ENCODE data around the gene PITPNC1.
A peak's percentile ranks its signal among the peaks of the same experiment; 100 is the strongest.

Gene PITPNC1

DNA sequence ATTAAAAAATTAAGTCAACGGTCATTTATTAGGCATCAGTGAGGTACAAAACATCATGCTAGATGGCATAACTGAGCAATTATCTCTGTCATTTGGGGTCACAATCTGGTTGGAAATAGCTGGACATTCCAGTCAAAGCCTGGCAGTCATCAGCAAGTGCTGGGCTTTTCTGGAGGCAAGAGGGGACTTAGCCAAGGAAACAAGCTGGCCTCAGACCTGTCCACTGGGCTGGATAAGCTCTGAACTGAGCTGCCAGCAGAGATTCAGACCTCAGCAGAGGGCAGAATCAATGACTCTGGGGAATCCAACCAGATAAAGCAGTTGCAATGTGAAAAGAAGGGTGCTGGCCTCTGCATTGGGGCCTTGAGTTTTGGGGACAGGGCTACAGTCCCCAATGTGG is 178.8 kb downstream of the PITPNC1 start:
- no peak overlapping the region for H3K4me3 ChIP-seq (ENCODE audit: low read depth, low read length)
- no peak for DNase-seq (ENCODE audit: low read depth)
- no peak for TF ChIP-seq CTCF (IDR thresholded peaks at IDR 0.05; ENCODE audit: insufficient read depth, low read depth, low read length, missing control alignments)

GRCh38 chr17:67557052-67557845 is 180.2 kb downstream of the PITPNC1 start:
- DNase-seq (ENCODE audit: low read depth): no peak
- H3K4me3 ChIP-seq (ENCODE audit: low read depth, low read length): no peak overlapping the region
- TF ChIP-seq CTCF (IDR thresholded peaks at IDR 0.05; ENCODE audit: insufficient read depth, low read depth, low read length, missing control alignments): no peak

DNA sequence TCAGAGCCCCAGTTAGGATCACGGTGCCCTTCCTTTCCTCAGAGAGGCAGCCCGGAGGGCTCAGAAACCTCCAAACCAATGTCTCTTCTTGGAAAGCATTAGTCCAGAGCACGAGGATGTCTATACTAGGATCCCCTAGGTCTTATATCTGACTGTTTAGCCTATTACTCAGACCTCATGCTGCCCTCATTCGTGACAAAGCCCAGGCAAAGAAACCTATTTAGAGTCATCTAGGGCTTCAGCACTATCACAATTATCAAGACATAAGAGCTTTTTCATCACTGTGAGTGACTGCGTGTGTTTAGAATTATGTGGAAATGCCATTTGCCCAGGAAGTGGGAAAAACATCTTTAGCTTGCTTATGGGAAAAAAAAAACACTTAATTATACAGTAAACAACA is 180.8 kb downstream of the PITPNC1 start:
- no peak overlapping the region for H3K4me3 ChIP-seq (ENCODE audit: low read depth, low read length)
- DNase-seq (ENCODE audit: low read depth): no peak
- TF ChIP-seq CTCF (IDR thresholded peaks at IDR 0.05; ENCODE audit: insufficient read depth, low read depth, low read length, missing control alignments): no peak

DNA sequence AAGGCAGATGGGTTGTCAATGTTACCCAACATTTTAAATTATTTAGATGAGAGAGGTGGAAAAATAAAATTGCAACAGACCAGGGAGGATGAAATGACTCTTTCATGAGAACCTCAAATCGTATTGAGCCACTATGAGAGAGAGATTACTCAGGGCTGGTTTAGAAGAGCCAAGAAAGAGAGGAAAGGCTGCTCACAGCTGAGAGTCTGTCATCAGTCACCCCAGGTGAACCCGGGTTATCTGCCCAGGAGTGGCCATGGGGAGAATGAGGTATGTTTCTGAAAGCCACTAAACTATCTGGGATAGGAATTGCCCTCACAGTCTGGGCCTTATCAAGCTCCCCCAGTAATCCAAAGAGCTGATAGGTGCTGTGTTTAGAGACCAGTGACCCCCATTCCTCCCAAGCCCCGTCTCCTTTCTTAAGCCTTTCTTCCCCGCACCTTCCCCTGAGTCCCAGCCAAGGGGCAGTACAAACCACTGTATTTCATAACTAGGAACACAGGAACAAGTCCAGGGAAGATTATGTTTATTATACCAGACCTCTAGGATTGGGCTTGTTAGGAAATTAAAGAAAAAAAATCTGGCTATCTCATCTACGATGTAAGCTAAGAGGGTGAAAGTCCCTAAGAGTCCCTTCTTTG is 181.8 kb downstream of the PITPNC1 start:
- DNase-seq (ENCODE audit: low read depth): no peak
- no peak for TF ChIP-seq CTCF (IDR thresholded peaks at IDR 0.05; ENCODE audit: insufficient read depth, low read depth, low read length, missing control alignments)
- no peak overlapping the region for H3K4me3 ChIP-seq (ENCODE audit: low read depth, low read length)

- no peak overlapping the region for H3K4me3 ChIP-seq (ENCODE audit: low read depth, low read length)
- DNase-seq (ENCODE audit: low read depth): peak; percentile 68
- TF ChIP-seq CTCF (IDR thresholded peaks at IDR 0.05; ENCODE audit: insufficient read depth, low read depth, low read length, missing control alignments): peak; percentile 53
These were observed 182.4 kb downstream of the PITPNC1 start for GRCh38 chr17:67559381-67559966.

GRCh38 chr17:67562005-67562404 is 184.9 kb downstream of the PITPNC1 start:
- TF ChIP-seq CTCF (IDR thresholded peaks at IDR 0.05; ENCODE audit: insufficient read depth, low read depth, low read length, missing control alignments): no peak
- no peak overlapping the region for H3K4me3 ChIP-seq (ENCODE audit: low read depth, low read length)
- DNase-seq (ENCODE audit: low read depth): no peak
